ENCODE measurements around the gene ZNF619.

Gene ZNF619

DNA sequence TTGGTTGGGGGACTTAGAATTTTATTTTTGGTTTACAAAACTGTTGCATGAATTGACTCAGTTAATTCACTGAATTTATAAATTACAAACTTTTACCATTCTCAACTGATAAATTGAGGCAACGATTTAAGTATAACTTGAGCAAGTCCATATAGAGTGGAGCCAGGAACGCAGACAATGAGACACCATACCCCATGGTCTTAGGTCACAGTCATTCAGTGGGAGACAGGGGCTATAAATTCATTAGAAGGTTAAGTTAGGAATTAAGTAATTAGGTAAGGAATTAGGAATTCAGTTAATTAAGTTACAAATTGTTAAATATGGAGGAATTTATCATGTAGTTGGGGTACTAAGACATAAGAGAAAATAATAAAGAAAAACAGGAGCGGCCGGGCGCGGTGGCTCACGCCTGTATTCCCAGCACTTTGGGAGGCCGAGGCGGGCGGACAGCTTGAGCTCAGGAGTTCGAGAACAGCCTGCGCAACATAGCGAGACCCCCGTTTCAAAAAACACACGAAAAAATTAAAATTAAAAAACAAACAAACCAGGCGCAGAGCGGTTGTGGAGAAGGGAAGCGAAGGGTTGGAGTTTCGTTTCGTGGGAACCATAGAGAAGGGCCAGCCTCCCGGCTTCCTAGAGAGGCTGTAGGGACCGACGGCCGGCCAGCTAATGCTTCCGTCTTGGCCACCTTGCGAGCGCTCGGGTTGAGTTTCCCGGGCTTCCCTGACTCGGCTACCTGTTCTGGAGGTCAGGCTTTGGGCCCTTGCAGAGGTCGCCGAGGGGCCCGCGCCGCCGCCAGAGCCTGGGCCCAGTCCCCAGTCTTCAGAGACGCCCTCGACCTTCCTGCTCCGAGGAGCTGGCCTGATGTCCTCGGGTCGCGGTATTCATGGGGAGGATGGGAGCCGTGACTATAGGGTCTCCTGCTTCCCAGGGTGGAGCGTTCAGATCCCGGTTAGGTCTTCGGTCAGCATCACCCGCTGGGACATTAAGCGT is at the start of gene ZNF619:
Gene ZNF619 (plus strand): TSS at position 645 of the 993 bp plus-strand sequence. CDS start 858 bp downstream, outside the sequence.
- Histone ChIP-seq H3K36me3 (ENCODE audit: insufficient read depth, low read length) (peaks cover 11% of the 10 kb centered on the region), H3K9me3 (ENCODE audit: low read length) (no peaks in the 10 kb centered on the region), H3K9ac (ENCODE audit: low read length) (peak within 1 kb of the TSS; percentile 83), H3K4me3 (ENCODE audit: low read depth in 1 of 2, low read length in 2 of 2) (peak within 1 kb of the TSS; percentile 75 to 87), H3K4me1 (ENCODE audit: insufficient read depth, low read length) (peaks cover 7% of the 10 kb centered on the region), H3K27me3 (ENCODE audit: control insufficient read depth in 1 of 2, insufficient read depth in 2 of 2, low read length in 2 of 2) (no peaks in the 10 kb centered on the region), H3K27ac (ENCODE audit: low read depth, low read length) (peak within 1 kb of the TSS; percentile 57)

DNA sequence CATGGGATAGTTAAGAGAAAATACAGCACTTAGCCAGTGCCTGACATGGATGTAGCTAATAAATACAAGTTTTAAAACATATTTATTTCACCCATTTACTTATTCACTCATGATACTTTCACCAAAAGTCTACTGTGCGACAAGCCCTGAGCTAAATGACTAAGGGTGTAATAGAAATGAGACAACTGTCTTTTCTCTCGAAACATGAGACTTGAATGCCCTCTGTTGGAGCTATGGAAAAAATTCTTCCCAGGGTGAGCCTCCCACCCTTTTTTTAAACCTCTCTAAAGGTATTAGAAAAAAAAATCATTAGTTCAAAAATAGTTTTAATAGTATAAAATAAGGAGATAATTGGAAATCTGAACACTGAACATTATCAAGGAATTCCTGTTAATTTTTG is 44.1 kb upstream of the ZNF619 start:
- no peak overlapping the region for H3K4me3 ChIP-seq (ENCODE audit: low read depth in 1 of 2, low read length in 2 of 2)
- no peaks in the 10 kb centered on the region for H3K9me3 ChIP-seq (ENCODE audit: low read length)
- no peaks in the 10 kb centered on the region for H3K36me3 ChIP-seq (ENCODE audit: insufficient read depth, low read length)
- H3K9ac ChIP-seq (ENCODE audit: low read length) = no peak overlapping the region
- H3K4me1 ChIP-seq (ENCODE audit: insufficient read depth, low read length) = no peaks in the 10 kb centered on the region
- no peaks in the 10 kb centered on the region for H3K27me3 ChIP-seq (ENCODE audit: control insufficient read depth in 1 of 2, insufficient read depth in 2 of 2, low read length in 2 of 2)
- H3K27ac ChIP-seq (ENCODE audit: low read depth, low read length) = no peak overlapping the region

DNA sequence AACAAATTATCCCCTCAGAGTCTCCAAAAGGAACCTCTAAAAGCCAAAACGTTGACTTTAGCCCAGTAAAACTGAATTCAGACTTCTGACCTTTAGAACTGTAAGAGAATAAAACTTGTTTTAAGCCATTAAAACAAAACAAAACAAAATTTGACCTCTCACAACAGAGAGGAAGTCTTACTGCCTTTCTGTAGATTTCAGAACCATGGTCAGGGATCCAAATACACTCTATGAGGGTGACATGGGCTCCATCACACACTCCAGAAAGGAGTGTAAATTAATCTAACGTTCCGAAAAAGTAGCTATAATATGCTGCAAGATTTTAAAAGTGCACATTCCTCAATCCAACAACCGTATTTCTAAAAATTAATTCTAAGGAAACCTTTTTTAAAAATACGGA is 39.0 kb upstream of the ZNF619 start:
- Histone ChIP-seq H3K27ac (ENCODE audit: low read depth, low read length) (no peak overlapping the region), H3K9ac (ENCODE audit: low read length) (no peak overlapping the region), H3K4me1 (ENCODE audit: insufficient read depth, low read length) (no peaks in the 10 kb centered on the region), H3K27me3 (ENCODE audit: control insufficient read depth in 1 of 2, insufficient read depth in 2 of 2, low read length in 2 of 2) (no peaks in the 10 kb centered on the region), H3K4me3 (ENCODE audit: low read depth in 1 of 2, low read length in 2 of 2) (no peak overlapping the region), H3K36me3 (ENCODE audit: insufficient read depth, low read length) (no peaks in the 10 kb centered on the region), H3K9me3 (ENCODE audit: low read length) (no peaks in the 10 kb centered on the region)

DNA sequence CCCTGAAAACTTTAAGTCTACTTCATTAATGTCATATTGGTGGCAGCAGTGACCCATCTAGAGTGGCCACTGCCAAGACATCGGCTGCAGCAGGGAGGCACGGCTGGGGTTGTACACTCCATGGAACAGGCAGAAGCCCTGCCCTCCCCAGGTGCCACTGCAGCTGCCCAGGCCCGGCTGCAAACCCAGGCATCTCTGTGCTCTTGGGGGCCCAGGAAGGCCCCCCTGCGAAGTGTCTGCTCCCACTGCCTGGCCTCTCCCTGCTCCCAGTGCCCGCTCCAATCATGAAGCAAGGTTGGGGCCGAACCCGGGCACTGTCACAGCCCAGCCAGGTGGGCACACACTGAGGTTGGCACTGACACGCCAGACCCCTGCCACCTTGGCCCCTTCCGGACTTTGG is 31.9 kb upstream of the ZNF619 start:
- H3K9ac ChIP-seq (ENCODE audit: low read length) = no peak overlapping the region
- no peak overlapping the region for H3K4me3 ChIP-seq (ENCODE audit: low read depth in 1 of 2, low read length in 2 of 2)
- H3K4me1 ChIP-seq (ENCODE audit: insufficient read depth, low read length) = no peaks in the 10 kb centered on the region
- H3K27me3 ChIP-seq (ENCODE audit: control insufficient read depth in 1 of 2, insufficient read depth in 2 of 2, low read length in 2 of 2) = no peaks in the 10 kb centered on the region
- no peaks in the 10 kb centered on the region for H3K9me3 ChIP-seq (ENCODE audit: low read length)
- H3K27ac ChIP-seq (ENCODE audit: low read depth, low read length) = no peak overlapping the region
- H3K36me3 ChIP-seq (ENCODE audit: insufficient read depth, low read length) = peaks cover 19% of the 10 kb centered on the region

DNA sequence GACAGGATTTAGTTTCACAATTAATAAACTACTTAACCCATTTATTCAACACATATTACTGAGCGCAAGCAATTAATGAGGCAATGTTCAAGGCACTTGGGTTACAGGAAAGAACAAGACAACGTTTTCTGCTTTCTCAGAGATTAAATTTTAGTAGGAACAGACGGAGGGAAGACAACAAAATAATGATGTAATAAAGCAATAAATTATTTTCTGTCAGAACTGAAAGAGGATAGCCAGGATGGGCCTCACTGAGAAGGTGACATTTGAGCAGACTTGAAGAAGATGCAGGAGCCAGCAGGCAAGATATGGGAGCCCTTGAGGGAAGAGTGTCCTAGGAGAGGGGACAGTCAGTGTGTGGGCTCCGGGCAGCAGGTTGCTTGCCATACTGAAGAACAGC is 31.0 kb upstream of the ZNF619 start:
- Histone ChIP-seq H3K27ac (ENCODE audit: low read depth, low read length) (no peak overlapping the region), H3K9me3 (ENCODE audit: low read length) (no peaks in the 10 kb centered on the region), H3K4me3 (ENCODE audit: low read depth in 1 of 2, low read length in 2 of 2) (no peak overlapping the region), H3K36me3 (ENCODE audit: insufficient read depth, low read length) (peaks cover 23% of the 10 kb centered on the region), H3K4me1 (ENCODE audit: insufficient read depth, low read length) (no peaks in the 10 kb centered on the region), H3K27me3 (ENCODE audit: control insufficient read depth in 1 of 2, insufficient read depth in 2 of 2, low read length in 2 of 2) (no peaks in the 10 kb centered on the region), H3K9ac (ENCODE audit: low read length) (no peak overlapping the region)

DNA sequence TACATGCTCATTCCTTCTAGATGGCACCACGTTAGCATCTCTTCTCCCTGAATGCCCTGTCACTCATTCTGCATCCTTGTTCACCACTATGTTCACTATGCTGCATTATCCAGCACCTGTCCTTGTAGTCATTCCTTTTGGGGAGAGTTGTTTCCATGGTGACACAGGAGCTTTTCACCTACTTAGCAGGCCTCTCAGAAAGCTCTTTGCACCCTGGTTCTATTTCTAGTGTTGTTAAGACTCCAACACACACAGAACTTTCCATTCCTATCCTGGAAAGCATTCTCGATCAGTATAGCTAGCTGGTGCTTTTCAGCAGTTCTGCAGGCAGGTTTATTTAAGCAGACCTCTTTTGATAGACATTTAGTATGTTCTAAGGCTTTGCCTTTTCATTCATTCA is 26.5 kb upstream of the ZNF619 start:
- H3K9me3 ChIP-seq (ENCODE audit: low read length) = no peaks in the 10 kb centered on the region

DNA sequence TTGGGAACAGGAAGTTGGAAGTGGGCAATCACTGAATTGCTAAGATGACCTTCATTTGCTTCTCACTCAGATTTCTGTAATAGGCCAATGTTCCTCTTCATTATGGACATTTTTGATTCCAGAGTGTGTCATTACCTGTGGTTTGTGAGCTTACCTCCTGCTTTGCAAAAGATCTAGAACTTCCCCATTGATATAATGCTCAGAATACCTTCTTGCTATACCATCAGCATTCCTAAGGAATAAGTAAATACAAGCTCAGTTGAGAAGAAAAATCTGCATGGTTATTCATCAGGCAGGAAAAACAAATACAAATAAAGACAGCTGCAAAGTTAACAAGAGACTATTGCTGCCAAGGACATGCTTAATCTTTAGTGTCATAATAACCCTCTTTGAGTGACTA is 25.4 kb upstream of the ZNF619 start:
- Histone ChIP-seq H3K4me1 (ENCODE audit: insufficient read depth, low read length) (peaks cover 6% of the 10 kb centered on the region), H3K9me3 (ENCODE audit: low read length) (no peaks in the 10 kb centered on the region)

More for the DNA sequence above, 26.5 kb upstream of the ZNF619 start:
- Histone ChIP-seq H3K4me3 (ENCODE audit: low read depth in 1 of 2, low read length in 2 of 2) (no peak overlapping the region), H3K9ac (ENCODE audit: low read length) (no peak overlapping the region), H3K4me1 (ENCODE audit: insufficient read depth, low read length) (peaks cover 6% of the 10 kb centered on the region), H3K27ac (ENCODE audit: low read depth, low read length) (no peak overlapping the region), H3K36me3 (ENCODE audit: insufficient read depth, low read length) (peaks cover 21% of the 10 kb centered on the region), H3K27me3 (ENCODE audit: control insufficient read depth in 1 of 2, insufficient read depth in 2 of 2, low read length in 2 of 2) (no peaks in the 10 kb centered on the region)

DNA sequence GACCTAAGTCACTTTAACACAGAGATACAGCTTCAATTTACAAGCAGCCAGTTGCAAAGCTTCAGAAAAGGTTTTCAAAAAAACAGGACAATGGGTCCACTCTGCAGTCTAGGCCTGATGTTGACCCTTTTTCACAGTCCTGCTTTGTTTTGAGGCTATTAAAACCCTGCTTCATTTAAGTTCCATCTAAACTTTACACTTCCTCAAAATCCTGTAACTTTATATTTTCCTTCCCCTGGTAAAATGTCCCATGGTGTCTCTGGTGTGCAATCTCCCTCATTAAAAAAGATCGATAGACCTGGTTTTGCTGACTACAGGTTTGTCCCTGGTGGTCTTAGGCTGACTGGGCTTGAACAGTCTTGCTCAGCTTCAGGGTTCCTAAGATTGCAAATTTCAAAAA is 24.9 kb upstream of the ZNF619 start:
- Histone ChIP-seq H3K36me3 (ENCODE audit: insufficient read depth, low read length) (peaks cover 6% of the 10 kb centered on the region), H3K9ac (ENCODE audit: low read length) (peak overlapping the region; percentile 84), H3K27ac (ENCODE audit: low read depth, low read length) (peak overlapping the region; percentile 87), H3K27me3 (ENCODE audit: control insufficient read depth in 1 of 2, insufficient read depth in 2 of 2, low read length in 2 of 2) (no peaks in the 10 kb centered on the region), H3K9me3 (ENCODE audit: low read length) (no peaks in the 10 kb centered on the region), H3K4me3 (ENCODE audit: low read depth in 1 of 2, low read length in 2 of 2) (peak overlapping the region in 1 of 2 donors; percentile 77), H3K4me1 (ENCODE audit: insufficient read depth, low read length) (peaks cover 6% of the 10 kb centered on the region)

More for the DNA sequence above, 25.4 kb upstream of the ZNF619 start:
- H3K27ac ChIP-seq (ENCODE audit: low read depth, low read length) = no peak overlapping the region
- no peak overlapping the region for H3K9ac ChIP-seq (ENCODE audit: low read length)
- peaks cover 10% of the 10 kb centered on the region for H3K36me3 ChIP-seq (ENCODE audit: insufficient read depth, low read length)
- H3K4me3 ChIP-seq (ENCODE audit: low read depth in 1 of 2, low read length in 2 of 2) = no peak overlapping the region
- no peaks in the 10 kb centered on the region for H3K27me3 ChIP-seq (ENCODE audit: control insufficient read depth in 1 of 2, insufficient read depth in 2 of 2, low read length in 2 of 2)

DNA sequence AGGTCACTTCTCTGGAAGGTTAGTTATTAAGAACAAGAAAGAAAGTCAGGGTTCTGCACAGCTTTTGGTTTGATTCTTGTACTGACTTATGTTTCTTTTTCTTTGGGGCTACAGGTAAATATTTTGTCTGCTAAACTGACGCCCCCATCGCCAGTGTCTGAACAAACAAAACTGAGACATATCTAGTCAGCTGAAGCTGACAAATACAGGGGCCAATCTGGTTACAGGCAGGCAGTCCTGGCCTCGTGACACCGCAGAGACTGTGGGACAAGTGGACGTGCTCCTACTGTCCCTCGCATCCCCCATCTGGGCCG is 24.4 kb upstream of the ZNF619 start:
- peak overlapping the region; percentile 77 to 84 for H3K4me3 ChIP-seq (ENCODE audit: low read depth in 1 of 2, low read length in 2 of 2)
- H3K9me3 ChIP-seq (ENCODE audit: low read length) = no peaks in the 10 kb centered on the region
- H3K4me1 ChIP-seq (ENCODE audit: insufficient read depth, low read length) = peaks cover 6% of the 10 kb centered on the region
- peak overlapping the region; percentile 87 for H3K27ac ChIP-seq (ENCODE audit: low read depth, low read length)
- no peaks in the 10 kb centered on the region for H3K27me3 ChIP-seq (ENCODE audit: control insufficient read depth in 1 of 2, insufficient read depth in 2 of 2, low read length in 2 of 2)
- H3K36me3 ChIP-seq (ENCODE audit: insufficient read depth, low read length) = peaks cover 6% of the 10 kb centered on the region
- H3K9ac ChIP-seq (ENCODE audit: low read length) = peak overlapping the region; percentile 84

DNA sequence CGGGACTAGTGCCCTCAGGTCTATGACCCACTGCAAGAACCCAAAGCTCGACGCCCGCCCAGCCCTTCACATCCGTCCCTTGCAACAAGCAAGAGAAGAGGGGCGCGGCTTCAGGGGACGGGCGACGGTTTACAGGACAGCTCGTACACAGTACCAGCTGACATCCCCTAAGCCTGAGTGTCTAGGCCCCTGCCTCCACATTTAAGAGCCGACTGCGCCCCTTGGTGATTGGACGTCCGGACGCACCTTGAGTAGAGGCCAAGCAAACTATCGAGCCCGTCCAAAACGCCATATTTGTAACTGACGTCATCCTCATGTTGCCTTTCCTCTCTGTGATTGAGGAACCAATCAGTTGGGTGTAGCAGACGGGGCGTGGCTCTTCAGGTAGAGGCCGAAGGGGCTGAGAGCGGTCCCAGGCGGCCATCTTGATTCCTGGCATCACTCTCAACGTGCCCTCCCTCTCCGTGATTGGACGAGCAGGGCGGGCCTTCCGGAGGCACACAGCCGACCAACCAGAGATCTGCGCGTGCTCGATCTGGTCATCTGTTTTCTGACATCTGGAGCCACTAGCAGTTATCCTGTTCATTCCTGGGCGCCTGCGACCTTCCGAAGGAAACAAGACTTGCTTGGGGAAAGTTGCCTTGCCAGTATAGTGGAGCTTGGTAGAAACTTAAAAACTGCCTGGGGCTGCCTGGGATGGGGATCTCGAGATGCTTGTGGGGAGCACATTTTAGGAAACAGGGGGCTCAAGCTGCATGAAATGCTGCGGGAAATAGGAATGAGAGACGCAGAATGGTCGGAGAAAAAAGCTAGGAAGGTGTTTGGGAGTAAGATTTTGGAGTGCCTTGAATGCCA is 23.8 kb upstream of the ZNF619 start:
- H3K27ac ChIP-seq (ENCODE audit: low read depth, low read length) = peak overlapping the region; percentile 98
- peak overlapping the region; percentile 77 to 84 for H3K4me3 ChIP-seq (ENCODE audit: low read depth in 1 of 2, low read length in 2 of 2)
- no peaks in the 10 kb centered on the region for H3K9me3 ChIP-seq (ENCODE audit: low read length)
- H3K36me3 ChIP-seq (ENCODE audit: insufficient read depth, low read length) = peaks cover 6% of the 10 kb centered on the region
- H3K27me3 ChIP-seq (ENCODE audit: control insufficient read depth in 1 of 2, insufficient read depth in 2 of 2, low read length in 2 of 2) = no peaks in the 10 kb centered on the region
- H3K9ac ChIP-seq (ENCODE audit: low read length) = peak overlapping the region; percentile 84
- H3K4me1 ChIP-seq (ENCODE audit: insufficient read depth, low read length) = peaks cover 10% of the 10 kb centered on the region

DNA sequence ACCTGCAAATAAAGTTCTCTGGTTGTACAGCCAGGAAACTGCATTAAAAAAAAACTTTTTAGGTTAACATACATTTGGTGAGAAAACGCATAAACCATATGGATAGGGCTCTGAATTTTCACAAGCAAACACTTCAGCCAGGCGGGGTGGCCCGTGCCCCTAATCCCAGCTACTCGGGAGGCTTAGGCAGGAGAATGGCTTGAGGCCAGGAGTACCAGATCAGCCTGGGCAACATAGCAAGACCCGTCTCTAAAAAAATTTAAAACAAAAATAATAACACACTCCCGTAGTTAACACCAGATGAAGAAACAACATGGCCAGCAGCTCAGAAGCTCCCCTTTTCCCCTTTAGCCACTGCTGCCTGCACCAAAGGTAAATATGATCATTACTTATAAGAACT is 23.0 kb upstream of the ZNF619 start:
- H3K9me3 ChIP-seq (ENCODE audit: low read length) = no peaks in the 10 kb centered on the region
- peak overlapping the region; percentile 49 to 77 for H3K4me3 ChIP-seq (ENCODE audit: low read depth in 1 of 2, low read length in 2 of 2)
- H3K36me3 ChIP-seq (ENCODE audit: insufficient read depth, low read length) = peaks cover 14% of the 10 kb centered on the region
- peaks cover 19% of the 10 kb centered on the region for H3K4me1 ChIP-seq (ENCODE audit: insufficient read depth, low read length)
- peak overlapping the region; percentile 98 for H3K27ac ChIP-seq (ENCODE audit: low read depth, low read length)
- H3K27me3 ChIP-seq (ENCODE audit: control insufficient read depth in 1 of 2, insufficient read depth in 2 of 2, low read length in 2 of 2) = no peaks in the 10 kb centered on the region
- peak overlapping the region; percentile 42 for H3K9ac ChIP-seq (ENCODE audit: low read length)
